ENCODE data around the gene ARHGAP8. TPM values are rescaled to one million over a fixed set of nuclear protein-coding genes. Genes with fewer than 3 reads are reported as not detected.

The ARHGAP8 gene
- total RNA-seq, 2 donors from 2014 or later = 12.2 to 15.2 TPM

- no peak for ATAC-seq
- no peaks in the 10 kb centered on the region for H3K4me1 ChIP-seq
- TF ChIP-seq, protein P1, sequence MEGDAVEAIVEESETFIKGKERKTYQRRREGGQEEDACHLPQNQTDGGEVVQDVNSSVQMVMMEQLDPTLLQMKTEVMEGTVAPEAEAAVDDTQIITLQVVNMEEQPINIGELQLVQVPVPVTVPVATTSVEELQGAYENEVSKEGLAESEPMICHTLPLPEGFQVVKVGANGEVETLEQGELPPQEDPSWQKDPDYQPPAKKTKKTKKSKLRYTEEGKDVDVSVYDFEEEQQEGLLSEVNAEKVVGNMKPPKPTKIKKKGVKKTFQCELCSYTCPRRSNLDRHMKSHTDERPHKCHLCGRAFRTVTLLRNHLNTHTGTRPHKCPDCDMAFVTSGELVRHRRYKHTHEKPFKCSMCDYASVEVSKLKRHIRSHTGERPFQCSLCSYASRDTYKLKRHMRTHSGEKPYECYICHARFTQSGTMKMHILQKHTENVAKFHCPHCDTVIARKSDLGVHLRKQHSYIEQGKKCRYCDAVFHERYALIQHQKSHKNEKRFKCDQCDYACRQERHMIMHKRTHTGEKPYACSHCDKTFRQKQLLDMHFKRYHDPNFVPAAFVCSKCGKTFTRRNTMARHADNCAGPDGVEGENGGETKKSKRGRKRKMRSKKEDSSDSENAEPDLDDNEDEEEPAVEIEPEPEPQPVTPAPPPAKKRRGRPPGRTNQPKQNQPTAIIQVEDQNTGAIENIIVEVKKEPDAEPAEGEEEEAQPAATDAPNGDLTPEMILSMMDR (IDR thresholded peaks at IDR 0.05) = no peak
- no peak for TF ChIP-seq POLR2A (IDR thresholded peaks at IDR 0.05)
- no peaks in the 10 kb centered on the region for H3K27me3 ChIP-seq
- no peaks in the 10 kb centered on the region for H3K36me3 ChIP-seq (replicated peaks in 1 of 2; ENCODE audit: insufficient read depth in 1 of 2, low read depth in 2 of 2)
- WGBS, 2 donors = 91 to 92% methylated on average over 6 to 14 of the region's 14 CpGs
- no peak for DNase-seq
- H3K4me3 ChIP-seq = no peak overlapping the region
- no peak overlapping the region for H3K27ac ChIP-seq
- intact Hi-C loops (cut with DNase I) = no loop called here
- no peaks in the 10 kb centered on the region for H3K9me3 ChIP-seq
Observed at GRCh38 chr22:44802071-44802700, 49.8 kb downstream of the ARHGAP8 start.

GRCh38 chr22:44802956-44803355 is 50.6 kb downstream of the ARHGAP8 start:
- no peak overlapping the region for H3K27ac ChIP-seq
- 69 to 92% methylated on average over 5 to 6 of the region's 6 CpGs for WGBS, 2 donors
- ATAC-seq = no peak
- no peaks in the 10 kb centered on the region for H3K9me3 ChIP-seq
- no peak overlapping the region for H3K4me3 ChIP-seq
- intact Hi-C loops (cut with DNase I) = no loop called here
- no peaks in the 10 kb centered on the region for H3K4me1 ChIP-seq
- H3K27me3 ChIP-seq = no peaks in the 10 kb centered on the region
- H3K36me3 ChIP-seq (replicated peaks in 1 of 2; ENCODE audit: insufficient read depth in 1 of 2, low read depth in 2 of 2) = no peaks in the 10 kb centered on the region
- TF ChIP-seq POLR2A (IDR thresholded peaks at IDR 0.05) = no peak
- TF ChIP-seq, protein P1 (IDR thresholded peaks at IDR 0.05) = no peak
- no peak for DNase-seq

DNA sequence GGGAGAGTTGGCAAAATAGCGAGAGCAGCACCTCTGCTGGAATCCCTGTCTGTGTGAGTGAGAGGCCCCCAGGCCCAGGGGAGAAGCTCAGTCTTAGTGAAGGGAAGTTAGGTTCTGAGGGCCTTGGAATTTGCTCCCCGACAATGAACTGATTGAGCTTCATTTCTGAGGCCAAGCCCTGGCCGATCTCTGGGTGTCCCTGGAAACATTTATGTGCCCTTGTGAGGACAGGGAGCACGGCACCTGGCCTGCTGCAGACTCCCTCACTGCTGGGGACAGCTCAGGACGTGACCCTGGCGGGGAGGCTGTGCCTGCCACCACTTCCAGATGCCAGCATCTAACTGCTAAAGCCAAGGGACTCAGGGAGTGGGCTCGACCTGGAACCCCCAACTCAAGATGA is 52.0 kb downstream of the ARHGAP8 start:
- Histone ChIP-seq H3K9me3 (no peaks in the 10 kb centered on the region), H3K36me3 (replicated peaks in 1 of 2; ENCODE audit: insufficient read depth in 1 of 2, low read depth in 2 of 2) (no peaks in the 10 kb centered on the region), H3K27ac (no peak overlapping the region), H3K4me1 (no peaks in the 10 kb centered on the region), H3K4me3 (no peak overlapping the region), H3K27me3 (no peaks in the 10 kb centered on the region)
- WGBS, 2 donors = 88 to 89% methylated on average over 4 to 7 of the region's 7 CpGs
- ATAC-seq = no peak
- no peak for DNase-seq
- intact Hi-C loops (cut with DNase I) = no loop called here
- TF ChIP-seq, protein P1 (IDR thresholded peaks at IDR 0.05) = no peak
- TF ChIP-seq POLR2A (IDR thresholded peaks at IDR 0.05) = no peak

DNA sequence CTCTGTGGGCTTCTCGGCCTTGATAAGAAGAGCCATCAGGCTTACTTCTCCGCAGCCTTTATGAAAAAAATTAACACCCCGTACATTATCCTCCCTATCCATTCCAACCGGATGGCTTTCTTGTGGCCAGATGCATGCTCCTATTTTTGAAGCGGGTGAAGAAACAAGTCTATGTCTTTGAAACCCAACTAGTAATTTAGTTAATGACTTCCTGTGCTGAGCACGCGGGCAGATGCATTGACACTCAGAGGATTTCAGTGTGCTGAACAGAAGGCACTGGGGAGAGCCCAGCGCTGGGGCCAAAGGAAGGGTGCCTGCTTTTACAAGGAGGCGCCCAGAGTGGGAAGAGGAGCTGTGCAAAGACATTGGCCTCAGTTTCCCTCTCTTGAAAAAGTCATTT is 53.3 kb downstream of the ARHGAP8 start:
- Histone ChIP-seq H3K27ac (no peak overlapping the region), H3K4me1 (no peaks in the 10 kb centered on the region), H3K4me3 (no peak overlapping the region), H3K36me3 (replicated peaks in 1 of 2; ENCODE audit: insufficient read depth in 1 of 2, low read depth in 2 of 2) (no peaks in the 10 kb centered on the region), H3K9me3 (no peaks in the 10 kb centered on the region), H3K27me3 (no peaks in the 10 kb centered on the region)
- intact Hi-C loops (cut with DNase I) = no loop called here
- ATAC-seq (no peak), DNase-seq (no peak)
- WGBS, 2 donors = 91 to 94% methylated on average over 9 of the region's 9 CpGs
- TF ChIP-seq, protein P1 (IDR thresholded peaks at IDR 0.05) = no peak

DNA sequence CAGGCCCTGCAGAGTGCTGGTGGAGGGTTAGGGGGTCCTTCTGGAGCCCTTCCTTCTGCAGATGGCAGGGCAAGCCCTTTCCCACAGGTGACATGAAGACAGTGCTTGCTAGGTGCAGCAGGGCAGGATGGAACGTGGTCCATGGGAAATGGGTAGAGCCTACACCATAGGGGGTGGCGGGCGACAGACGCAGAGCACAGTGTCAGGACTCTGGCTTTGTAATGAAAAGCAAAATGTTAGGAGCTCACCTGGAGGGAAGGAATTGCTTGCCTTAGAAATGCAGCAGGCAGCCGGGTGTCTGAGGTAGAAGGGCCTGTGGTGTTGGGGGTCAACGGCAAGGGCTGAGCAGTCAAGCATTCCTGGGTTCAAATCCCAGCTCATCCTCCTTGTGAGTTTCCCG is 54.9 kb downstream of the ARHGAP8 start:
- H3K36me3 ChIP-seq (replicated peaks in 1 of 2; ENCODE audit: insufficient read depth in 1 of 2, low read depth in 2 of 2) = no peaks in the 10 kb centered on the region
- WGBS, 2 donors = 87 to 93% methylated on average over 7 of the region's 7 CpGs
- ATAC-seq (no peak), DNase-seq (no peak)
- no peak overlapping the region for H3K27ac ChIP-seq
- TF ChIP-seq, protein P1 (IDR thresholded peaks at IDR 0.05) = no peak
- no peak for TF ChIP-seq POLR2A (IDR thresholded peaks at IDR 0.05)
- no peaks in the 10 kb centered on the region for H3K9me3 ChIP-seq
- H3K27me3 ChIP-seq = no peaks in the 10 kb centered on the region
- no peak overlapping the region for H3K4me3 ChIP-seq
- H3K4me1 ChIP-seq = no peaks in the 10 kb centered on the region
- intact Hi-C loops (cut with DNase I) = no loop called here

Data from body of pancreas (tissue), 4 donors.